Progenitor cell of endocrine pancreas (in vitro differentiated cells): ENCODE data around the gene CIITA. TPM values are rescaled to one million over a fixed set of nuclear protein-coding genes. Genes with fewer than 3 reads are reported as not detected.
"Not testable (repeated sequence)": the region's sequence is repeated elsewhere in the genome, so short reads cannot be mapped to it uniquely, and the experiment has no call there.

Experiments
- DNase-seq: peaks from one replicate; pipeline ENCODE4 v3.0.0; 2021; ENCODE audit warnings: low spot score; ENCODE audit not compliant: unreplicated experiment
- H3K27ac Mint-ChIP-seq: 2 replicates; pipeline ENCODE4 v1.8.0; 2021; ENCODE audit warnings: mild to moderate bottlenecking, moderate library complexity, mixed read lengths
- H3K27me3 Mint-ChIP-seq: 2 replicates; pipeline ENCODE4 v1.8.0; 2021; ENCODE audit warnings: mixed read lengths
- H3K36me3 Mint-ChIP-seq: 2 replicates; pipeline ENCODE4 v1.8.0; 2022; ENCODE audit warnings: mixed read lengths; ENCODE audit not compliant: insufficient read depth
- H3K4me1 Mint-ChIP-seq: 2 replicates; pipeline ENCODE4 v1.8.0; 2021; ENCODE audit warnings: low read depth, mixed read lengths
- H3K4me3 Mint-ChIP-seq: 2 replicates; pipeline ENCODE4 v1.8.0; 2021; ENCODE audit warnings: low read depth, mild to moderate bottlenecking, moderate library complexity, mixed read lengths
- H3K9me3 Mint-ChIP-seq: 2 replicates; pipeline ENCODE4 v1.8.0; 2021; ENCODE audit warnings: low read depth, mixed read lengths
- total RNA-seq: library from RNA; stranded (reverse); gene quantifications from 2 replicates; pipeline ENCODE4 v1.2.1, GENCODE V29; 2021
- TF ChIP-seq, protein P1 (sequence below): fragments of 200-600 bp; sonication (generic); IDR thresholded peaks from one replicate; pipeline ENCODE4 v1.5.0; 2021; ENCODE audit warnings: antibody characterized with exemption, mild to moderate bottlenecking; ENCODE audit not compliant: unreplicated experiment

The CIITA gene
- total RNA-seq, 1 donor from 2014 or later = not detected

DNA sequence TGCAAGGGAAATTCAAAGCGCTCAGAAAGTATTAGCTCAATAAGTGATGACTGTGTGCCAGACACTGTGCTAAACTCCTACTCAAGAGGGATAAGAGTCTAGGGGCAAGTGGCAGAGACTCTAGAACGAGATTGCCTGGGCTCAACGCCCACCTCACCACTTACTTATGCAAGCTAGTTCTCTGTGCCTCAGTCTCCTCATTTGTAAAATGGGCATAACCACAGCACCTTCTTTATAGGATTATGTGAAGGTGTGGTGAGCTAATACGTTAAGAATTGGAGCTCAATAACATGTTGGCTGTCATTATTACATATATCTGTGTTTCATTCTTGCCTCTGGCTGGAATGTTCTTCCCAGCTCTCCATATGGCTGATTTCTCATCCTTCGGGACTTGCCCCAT, 49.9 kb downstream of the CIITA start:
- H3K36me3 Mint-ChIP-seq = peaks cover 14% of the 10 kb centered on the region
- no peak overlapping the region for H3K27ac Mint-ChIP-seq
- no peaks in the 10 kb centered on the region for H3K27me3 Mint-ChIP-seq
- DNase-seq = no peak
- TF ChIP-seq, protein P1, sequence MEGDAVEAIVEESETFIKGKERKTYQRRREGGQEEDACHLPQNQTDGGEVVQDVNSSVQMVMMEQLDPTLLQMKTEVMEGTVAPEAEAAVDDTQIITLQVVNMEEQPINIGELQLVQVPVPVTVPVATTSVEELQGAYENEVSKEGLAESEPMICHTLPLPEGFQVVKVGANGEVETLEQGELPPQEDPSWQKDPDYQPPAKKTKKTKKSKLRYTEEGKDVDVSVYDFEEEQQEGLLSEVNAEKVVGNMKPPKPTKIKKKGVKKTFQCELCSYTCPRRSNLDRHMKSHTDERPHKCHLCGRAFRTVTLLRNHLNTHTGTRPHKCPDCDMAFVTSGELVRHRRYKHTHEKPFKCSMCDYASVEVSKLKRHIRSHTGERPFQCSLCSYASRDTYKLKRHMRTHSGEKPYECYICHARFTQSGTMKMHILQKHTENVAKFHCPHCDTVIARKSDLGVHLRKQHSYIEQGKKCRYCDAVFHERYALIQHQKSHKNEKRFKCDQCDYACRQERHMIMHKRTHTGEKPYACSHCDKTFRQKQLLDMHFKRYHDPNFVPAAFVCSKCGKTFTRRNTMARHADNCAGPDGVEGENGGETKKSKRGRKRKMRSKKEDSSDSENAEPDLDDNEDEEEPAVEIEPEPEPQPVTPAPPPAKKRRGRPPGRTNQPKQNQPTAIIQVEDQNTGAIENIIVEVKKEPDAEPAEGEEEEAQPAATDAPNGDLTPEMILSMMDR = no peak
- H3K4me1 Mint-ChIP-seq = no peaks in the 10 kb centered on the region
- H3K9me3 Mint-ChIP-seq = no peaks in the 10 kb centered on the region
- H3K4me3 Mint-ChIP-seq = no peak overlapping the region

DNA sequence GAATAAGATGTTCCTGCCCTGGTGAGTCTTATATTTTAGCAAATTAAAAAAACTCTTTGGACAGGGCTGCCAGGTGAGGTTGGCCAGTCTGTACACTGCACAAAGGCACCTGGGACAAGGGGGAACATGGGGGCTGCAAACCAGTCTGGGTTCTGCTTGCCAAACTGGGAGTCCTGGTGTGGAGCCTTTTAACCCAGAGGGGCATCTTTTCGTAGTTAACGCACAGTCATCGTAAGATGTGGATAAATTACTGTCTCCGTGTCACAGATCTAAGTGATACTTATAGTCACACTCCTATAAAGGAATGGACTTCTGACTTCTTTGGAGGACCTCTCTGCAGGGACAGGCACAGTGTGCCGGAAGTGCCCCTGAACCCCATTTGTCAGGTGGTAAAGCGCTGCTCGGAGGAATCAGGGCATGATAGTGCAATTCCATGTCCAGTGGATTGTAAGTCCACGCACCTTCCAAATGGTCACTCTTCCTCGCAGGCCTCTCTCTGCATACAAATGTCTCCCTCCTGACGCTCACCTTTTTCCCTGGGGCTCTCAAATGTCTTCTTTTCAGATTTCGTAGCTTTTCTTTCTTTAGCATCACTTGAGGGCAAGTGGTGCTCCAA, 50.6 kb downstream of the CIITA start:
- no peak for DNase-seq
- TF ChIP-seq, protein P1 = no peak
- Mint-ChIP-seq H3K36me3 (peaks cover 14% of the 10 kb centered on the region), H3K27ac (no peak overlapping the region), H3K27me3 (no peaks in the 10 kb centered on the region), H3K4me3 (no peak overlapping the region), H3K9me3 (no peaks in the 10 kb centered on the region), H3K4me1 (no peaks in the 10 kb centered on the region)

DNA sequence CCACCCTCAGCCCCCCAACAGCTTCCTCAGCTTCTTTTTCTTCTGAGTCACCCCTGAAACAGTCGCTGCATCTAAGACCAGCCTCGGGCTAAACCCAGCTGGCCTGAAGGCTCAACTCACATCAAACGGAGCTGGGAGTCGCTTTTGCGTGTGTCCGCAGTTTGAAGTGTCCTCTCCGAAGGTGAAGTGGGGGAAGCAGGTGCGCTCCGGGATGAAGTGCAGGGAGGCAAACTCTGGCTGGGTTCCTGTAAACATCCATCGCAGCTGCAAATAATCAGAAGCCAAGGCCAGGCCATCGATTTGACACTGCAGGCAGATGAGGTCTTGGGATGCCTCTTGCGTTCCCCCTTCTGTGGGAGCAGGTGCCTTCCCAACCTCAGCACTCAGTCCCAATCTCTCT, 52.1 kb downstream of the CIITA start:
- not testable (repeated sequence) for H3K9me3 Mint-ChIP-seq, DNase-seq, H3K27me3 Mint-ChIP-seq, H3K4me1 Mint-ChIP-seq, H3K4me3 Mint-ChIP-seq, H3K27ac Mint-ChIP-seq
- H3K36me3 Mint-ChIP-seq = peaks cover 16% of the 10 kb centered on the region

- DNase-seq = no peak
- Mint-ChIP-seq H3K9me3 (no peaks in the 10 kb centered on the region), H3K27me3 (no peaks in the 10 kb centered on the region), H3K4me3 (no peak overlapping the region), H3K36me3 (peaks cover 16% of the 10 kb centered on the region), H3K4me1 (no peaks in the 10 kb centered on the region), H3K27ac (no peak overlapping the region)
- TF ChIP-seq, protein P1 = no peak
These were observed 53.1 kb downstream of the CIITA start for GRCh38 chr16:10929853-10930754.

DNA sequence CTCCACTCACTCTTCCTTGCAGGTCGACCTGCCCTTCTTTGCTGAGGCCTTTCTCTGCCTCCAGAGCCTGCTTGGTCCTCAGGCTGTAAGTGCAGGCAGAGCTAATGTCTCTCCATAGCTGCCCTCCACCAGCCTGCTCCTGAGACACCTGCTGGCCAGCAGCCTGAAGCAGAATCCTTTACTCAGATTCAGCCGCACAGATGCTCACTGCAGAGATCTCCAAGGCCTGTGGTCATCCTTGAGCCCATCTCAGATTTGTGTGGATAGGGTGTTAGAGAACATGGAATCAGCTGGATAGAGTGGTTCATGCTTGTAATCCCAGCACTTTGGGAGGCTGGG, 53.7 kb downstream of the CIITA start:
- no peaks in the 10 kb centered on the region for H3K27me3 Mint-ChIP-seq
- TF ChIP-seq, protein P1 = no peak
- H3K36me3 Mint-ChIP-seq = peaks cover 12% of the 10 kb centered on the region
- no peak overlapping the region for H3K27ac Mint-ChIP-seq
- H3K4me3 Mint-ChIP-seq = no peak overlapping the region
- no peak for DNase-seq
- peaks cover 2% of the 10 kb centered on the region for H3K4me1 Mint-ChIP-seq
- no peaks in the 10 kb centered on the region for H3K9me3 Mint-ChIP-seq

DNA sequence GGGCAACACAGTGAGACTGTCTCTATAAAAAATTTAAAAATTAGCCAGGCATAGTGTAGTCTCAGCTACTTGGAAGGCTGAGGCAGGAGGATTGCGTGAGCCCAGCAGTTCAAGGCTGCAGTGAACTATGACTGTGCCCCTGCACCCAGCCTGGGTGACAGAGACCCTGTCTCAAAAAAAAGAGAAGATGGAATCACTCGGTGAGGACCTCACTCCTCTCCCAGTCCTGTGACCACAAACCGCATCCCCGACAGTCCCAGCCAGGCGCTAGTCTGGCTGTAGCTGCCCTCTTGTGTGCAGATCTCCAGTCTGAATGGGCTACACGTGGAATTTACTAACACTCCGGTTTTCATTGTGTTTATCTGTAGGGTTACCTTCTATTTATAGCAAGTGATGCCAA, 54.1 kb downstream of the CIITA start:
- DNase-seq = no peak
- peaks cover 12% of the 10 kb centered on the region for H3K36me3 Mint-ChIP-seq
- no peaks in the 10 kb centered on the region for H3K27me3 Mint-ChIP-seq
- no peak overlapping the region for H3K4me3 Mint-ChIP-seq
- H3K27ac Mint-ChIP-seq = no peak overlapping the region
- TF ChIP-seq, protein P1 = no peak
- no peaks in the 10 kb centered on the region for H3K9me3 Mint-ChIP-seq
- peaks cover 3% of the 10 kb centered on the region for H3K4me1 Mint-ChIP-seq
